MCF 10A (cell line): ENCODE measurements around the gene MVB12A. TPM values are rescaled to one million over a fixed set of nuclear protein-coding genes. Genes with fewer than 3 reads are reported as not detected.

ENCODE experiments used
- BruUV-seq: library from RNA; stranded (reverse); fragments of 400-500 nt; replicated peaks from 2 replicates; lab custom pipeline; 2021; lab: Mats Ljungman, UMichigan
- CTCF ChIA-PET: fragments of 300-600 bp; sonication (Branson Sonifier 250); formaldehyde crosslinking; extraction: SDS; loops from one replicate; lab custom pipeline; 2021; ENCODE audit warnings: antibody characterized with exemption, inconsistent platforms; lab: Yijun Ruan, JAX
- POLR2A ChIA-PET: fragments of 300-600, 350-650 bp; sonication (Branson Sonifier 250); formaldehyde crosslinking; extraction: SDS; loops from one replicate; lab custom pipeline; 2020; ENCODE audit warnings: antibody characterized with exemption, inconsistent platforms; lab: Yijun Ruan, JAX
- DNase-seq: peaks from one replicate; pipeline ENCODE4 v3.0.0-alpha.2; 2018; ENCODE audit not compliant: unreplicated experiment
- H3K27ac Mint-ChIP-seq: one replicate; pipeline ENCODE4 v1.8.0; 2022; ENCODE audit warnings: mild to moderate bottlenecking, low read depth, mixed read lengths; ENCODE audit not compliant: unreplicated experiment
- H3K27me3 Mint-ChIP-seq: one replicate; pipeline ENCODE4 v1.8.0; 2022; ENCODE audit warnings: mixed read lengths; ENCODE audit not compliant: insufficient read depth, unreplicated experiment
- H3K36me3 Mint-ChIP-seq: one replicate; pipeline ENCODE4 v1.8.0; 2022; ENCODE audit warnings: mild to moderate bottlenecking, moderate library complexity, mixed read lengths; ENCODE audit not compliant: insufficient read depth, unreplicated experiment
- H3K4me1 Mint-ChIP-seq: one replicate; pipeline ENCODE4 v1.8.0; 2022; ENCODE audit warnings: mixed read lengths; ENCODE audit not compliant: insufficient read depth, unreplicated experiment
- H3K4me3 Mint-ChIP-seq: one replicate; pipeline ENCODE4 v1.8.0; 2022; ENCODE audit warnings: mild to moderate bottlenecking, moderate library complexity, mixed read lengths; ENCODE audit not compliant: unreplicated experiment
- H3K9me3 Mint-ChIP-seq: one replicate; pipeline ENCODE4 v1.8.0; 2022; ENCODE audit warnings: mixed read lengths; ENCODE audit not compliant: unreplicated experiment
- CTCF ChIP-seq: fragments of 200-600 bp; IDR thresholded peaks from one replicate; pipeline ENCODE4 v1.8.0; 2022; ENCODE audit warnings: antibody characterized with exemption, mild to moderate bottlenecking; ENCODE audit not compliant: unreplicated experiment
- intact Hi-C: fragments of 100-400 bp; cut with micrococcal nuclease; formaldehyde crosslinking; loops from 2 replicates; pipeline ENCODE4 v1.14.1; 2022
- total RNA-seq: library from RNA; stranded (reverse); gene quantifications from 2 replicates; pipeline ENCODE4 v1.2.3, GENCODE V29; 2022

Gene MVB12A
- total RNA-seq, 1 experiment from 2014 or later = 51.1 TPM

- Mint-ChIP-seq H3K27ac (no peak overlapping the region), H3K9me3 (no peaks in the 10 kb centered on the region), H3K4me3 (no peak overlapping the region), H3K27me3 (no peaks in the 10 kb centered on the region), H3K4me1 (no peaks in the 10 kb centered on the region), H3K36me3 (no peaks in the 10 kb centered on the region)
- BruUV-seq = no TSS peak
- ChIA-PET POLR2A (no interaction called here), CTCF (interaction anchor here (0.5 to 1.3 kb wide), 5 partner anchors 10 to 319 kb away, joined by 3 to 4 read pairs (median 4); no protein-coding TSS in a partner anchor)
- intact Hi-C loops = no loop called here
- DNase-seq = no peak
- no peak for TF ChIP-seq CTCF
Measured at GRCh38 chr19:17455308-17456123, 35.7 kb downstream of the MVB12A start.

GRCh38 chr19:17456127-17456526 lies 36.3 kb downstream of the MVB12A start:
- Mint-ChIP-seq H3K4me1 (no peaks in the 10 kb centered on the region), H3K36me3 (no peaks in the 10 kb centered on the region), H3K9me3 (no peaks in the 10 kb centered on the region), H3K4me3 (no peak overlapping the region), H3K27ac (no peak overlapping the region), H3K27me3 (no peaks in the 10 kb centered on the region)
- CTCF ChIA-PET = no interaction called here
- DNase-seq = no peak
- POLR2A ChIA-PET = no interaction called here
- intact Hi-C loops = no loop called here
- BruUV-seq = no TSS peak
- TF ChIP-seq CTCF = no peak

- no peak overlapping the region for H3K27ac Mint-ChIP-seq
- BruUV-seq = no TSS peak
- no peaks in the 10 kb centered on the region for H3K27me3 Mint-ChIP-seq
- no peaks in the 10 kb centered on the region for H3K9me3 Mint-ChIP-seq
- CTCF ChIA-PET = interaction anchor here (0.6 to 0.9 kb wide), 5 partner anchors 9 to 327 kb away, joined by 3 to 4 read pairs (median 3); no protein-coding TSS in a partner anchor
- no peak overlapping the region for H3K4me3 Mint-ChIP-seq
- no peaks in the 10 kb centered on the region for H3K4me1 Mint-ChIP-seq
- no peak for TF ChIP-seq CTCF
- POLR2A ChIA-PET = no interaction called here
- no peak for DNase-seq
- intact Hi-C loops = no loop called here
- no peaks in the 10 kb centered on the region for H3K36me3 Mint-ChIP-seq
Measured at GRCh38 chr19:17457616-17458015, 37.8 kb downstream of the MVB12A start.

GRCh38 chr19:17458970-17459369 lies 39.1 kb downstream of the MVB12A start:
- intact Hi-C loops = no loop called here
- BruUV-seq = no TSS peak
- Mint-ChIP-seq H3K9me3 (no peaks in the 10 kb centered on the region), H3K27ac (no peak overlapping the region), H3K36me3 (no peaks in the 10 kb centered on the region), H3K4me3 (no peak overlapping the region), H3K27me3 (no peaks in the 10 kb centered on the region), H3K4me1 (no peaks in the 10 kb centered on the region)
- TF ChIP-seq CTCF = no peak
- peak; percentile 37 for DNase-seq
- CTCF ChIA-PET = no interaction called here
- POLR2A ChIA-PET = no interaction called here
